ENCODE measurements around the gene INO80D.

DNA sequence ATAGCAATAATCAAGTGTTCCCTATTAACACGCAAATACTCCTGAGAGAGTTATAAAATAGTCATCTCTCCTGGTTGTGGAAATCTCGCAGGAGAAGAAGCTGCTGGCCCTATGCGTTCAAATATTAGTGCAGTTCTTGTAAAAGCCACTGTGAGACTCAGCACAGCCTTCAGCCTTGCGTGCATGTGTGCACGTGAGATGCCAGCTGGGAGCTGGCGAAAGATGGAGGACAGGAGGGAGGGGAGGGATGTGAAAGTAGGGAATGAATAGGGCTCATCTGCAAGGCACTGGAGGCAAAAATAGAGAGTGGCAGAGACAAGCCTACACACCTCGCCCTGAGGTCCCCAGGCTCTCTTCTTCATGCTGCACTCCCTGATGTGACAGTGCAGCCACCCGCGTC, 126.5 kb downstream of the INO80D start:
- no peak for TF ChIP-seq POLR2A (IDR thresholded peaks at IDR 0.05)
- TF ChIP-seq, protein P1, sequence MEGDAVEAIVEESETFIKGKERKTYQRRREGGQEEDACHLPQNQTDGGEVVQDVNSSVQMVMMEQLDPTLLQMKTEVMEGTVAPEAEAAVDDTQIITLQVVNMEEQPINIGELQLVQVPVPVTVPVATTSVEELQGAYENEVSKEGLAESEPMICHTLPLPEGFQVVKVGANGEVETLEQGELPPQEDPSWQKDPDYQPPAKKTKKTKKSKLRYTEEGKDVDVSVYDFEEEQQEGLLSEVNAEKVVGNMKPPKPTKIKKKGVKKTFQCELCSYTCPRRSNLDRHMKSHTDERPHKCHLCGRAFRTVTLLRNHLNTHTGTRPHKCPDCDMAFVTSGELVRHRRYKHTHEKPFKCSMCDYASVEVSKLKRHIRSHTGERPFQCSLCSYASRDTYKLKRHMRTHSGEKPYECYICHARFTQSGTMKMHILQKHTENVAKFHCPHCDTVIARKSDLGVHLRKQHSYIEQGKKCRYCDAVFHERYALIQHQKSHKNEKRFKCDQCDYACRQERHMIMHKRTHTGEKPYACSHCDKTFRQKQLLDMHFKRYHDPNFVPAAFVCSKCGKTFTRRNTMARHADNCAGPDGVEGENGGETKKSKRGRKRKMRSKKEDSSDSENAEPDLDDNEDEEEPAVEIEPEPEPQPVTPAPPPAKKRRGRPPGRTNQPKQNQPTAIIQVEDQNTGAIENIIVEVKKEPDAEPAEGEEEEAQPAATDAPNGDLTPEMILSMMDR (IDR thresholded peaks at IDR 0.05): no peak

Measured in uterus (tissue), 2 donors.